Lower leg skin (tissue), 3 donors: ENCODE measurements around the gene MKNK1.

Source experiments
- CTCF ChIP-seq, 3 donors: fragments of 450-650 bp; IDR thresholded peaks; one replicate each; pipeline ENCODE4 v1.5.1; 2016; ENCODE audit warnings: antibody characterized with exemption in 3 of 3, mild to moderate bottlenecking in 3 of 3, moderate library complexity in 2 of 3
- POLR2A ChIP-seq, 2 donors: fragments of 450-650 bp; IDR thresholded peaks; one replicate each; pipeline ENCODE4 v1.6.1; 2016 to 2017; ENCODE audit warnings: antibody characterized with exemption in 2 of 2, mild to moderate bottlenecking in 1 of 2, moderate library complexity in 1 of 2

- no peak for TF ChIP-seq CTCF (IDR thresholded peaks at IDR 0.05)
- TF ChIP-seq POLR2A (IDR thresholded peaks at IDR 0.05): no peak
Measured at GRCh38 chr1:46569116-46569515, 35.0 kb downstream of the MKNK1 start.
